ENCODE data around the gene DNAH2.
"Not testable (repeated sequence)": the region's sequence is repeated elsewhere in the genome, so short reads cannot be mapped to it uniquely, and the experiment has no call there.

DNAH2 gene

DNA sequence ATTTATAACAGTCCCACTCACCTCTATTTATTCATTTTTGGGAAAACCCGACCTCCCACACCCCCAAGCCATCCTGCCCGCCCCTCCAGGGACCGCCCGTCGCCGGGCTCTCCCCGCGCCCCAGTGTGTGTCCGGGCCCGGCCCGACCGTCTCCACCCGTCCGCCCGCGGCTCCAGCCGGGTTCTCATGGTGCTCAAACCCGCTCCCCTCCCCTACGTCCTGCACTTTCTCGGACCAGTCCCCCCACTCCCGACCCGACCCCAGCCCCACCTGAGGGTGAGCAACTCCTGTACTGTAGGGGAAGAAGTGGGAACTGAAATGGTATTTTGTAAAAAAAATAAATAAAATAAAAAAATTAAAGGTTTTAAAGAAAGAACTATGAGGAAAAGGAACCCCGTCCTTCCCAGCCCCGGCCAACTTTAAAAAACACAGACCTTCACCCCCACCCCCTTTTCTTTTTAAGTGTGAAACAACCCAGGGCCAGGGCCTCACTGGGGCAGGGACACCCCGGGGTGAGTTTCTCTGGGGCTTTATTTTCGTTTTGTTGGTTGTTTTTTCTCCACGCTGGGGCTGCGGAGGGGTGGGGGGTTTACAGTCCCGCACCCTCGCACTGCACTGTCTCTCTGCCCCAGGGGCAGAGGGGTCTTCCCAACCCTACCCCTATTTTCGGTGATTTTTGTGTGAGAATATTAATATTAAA lies 136.7 kb downstream of the DNAH2 start:
- no peak overlapping the region for H3K9ac ChIP-seq (ENCODE audit: low read depth, low read length)
- peaks cover 8% of the 10 kb centered on the region for H3K4me1 ChIP-seq (ENCODE audit: control insufficient read depth, insufficient read depth, low read length)
- peaks cover 7% of the 10 kb centered on the region for H3K36me3 ChIP-seq (ENCODE audit: control insufficient read depth, insufficient read depth, low read length)
- H3K4me3 ChIP-seq (ENCODE audit: low read depth, low read length), result peak overlapping the region; percentile 35
- no peaks in the 10 kb centered on the region for H3K9me3 ChIP-seq (ENCODE audit: control insufficient read depth, insufficient read depth, low read length)
- H3K27me3 ChIP-seq (ENCODE audit: control insufficient read depth, insufficient read depth, low read length), result peaks cover 52% of the 10 kb centered on the region

DNA sequence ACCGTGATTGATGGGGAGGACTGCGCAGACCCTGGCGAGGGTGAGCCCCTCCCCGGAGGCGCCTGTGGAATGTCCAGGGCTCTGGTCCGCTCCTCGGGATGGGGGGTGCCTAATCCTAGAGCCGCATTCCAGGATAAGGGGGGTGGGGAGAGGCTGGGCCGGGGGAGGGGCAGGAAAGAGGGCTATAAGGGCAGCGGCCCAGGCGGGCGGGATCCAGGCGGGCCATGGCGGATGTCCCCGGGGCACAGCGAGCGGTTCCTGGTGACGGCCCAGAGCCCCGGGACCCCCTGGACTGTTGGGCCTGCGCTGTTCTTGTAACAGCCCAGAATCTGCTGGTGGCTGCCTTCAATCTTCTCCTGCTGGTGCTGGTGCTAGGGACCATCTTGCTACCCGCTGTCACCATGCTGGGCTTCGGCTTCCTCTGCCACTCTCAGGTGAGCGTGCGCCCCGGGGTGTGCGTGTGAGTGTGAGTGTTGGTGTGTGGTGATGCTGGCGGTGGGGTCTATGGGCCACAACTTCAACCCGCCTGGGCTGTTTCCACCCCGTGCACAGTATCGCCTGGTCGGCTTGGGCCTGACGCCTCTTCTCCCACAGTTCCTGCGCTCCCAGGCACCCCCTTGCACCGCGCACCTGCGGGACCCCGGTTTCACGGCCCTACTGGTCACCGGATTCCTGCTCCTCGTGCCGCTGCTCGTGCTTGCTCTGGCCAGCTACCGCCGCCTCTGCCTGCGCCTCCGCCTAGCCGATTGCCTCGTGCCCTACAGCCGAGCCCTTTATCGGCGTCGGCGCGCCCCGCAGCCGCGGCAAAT lies 137.5 kb downstream of the DNAH2 start, which contains the start of gene TMEM88:
Gene TMEM88 (plus strand): TSS at position 216 of the 809 bp plus-strand sequence. CDS start 9 bp downstream, at position 225.
- peaks cover 52% of the 10 kb centered on the region for H3K27me3 ChIP-seq (ENCODE audit: control insufficient read depth, insufficient read depth, low read length)
- H3K9me3 ChIP-seq (ENCODE audit: control insufficient read depth, insufficient read depth, low read length), result no peaks in the 10 kb centered on the region
- peaks cover 7% of the 10 kb centered on the region for H3K36me3 ChIP-seq (ENCODE audit: control insufficient read depth, insufficient read depth, low read length)
- peak within 1 kb of the TSS; percentile 95 for H3K4me3 ChIP-seq (ENCODE audit: low read depth, low read length)
- peaks cover 8% of the 10 kb centered on the region for H3K4me1 ChIP-seq (ENCODE audit: control insufficient read depth, insufficient read depth, low read length)
- H3K9ac ChIP-seq (ENCODE audit: low read depth, low read length), result no peak within 1 kb of the TSS

DNA sequence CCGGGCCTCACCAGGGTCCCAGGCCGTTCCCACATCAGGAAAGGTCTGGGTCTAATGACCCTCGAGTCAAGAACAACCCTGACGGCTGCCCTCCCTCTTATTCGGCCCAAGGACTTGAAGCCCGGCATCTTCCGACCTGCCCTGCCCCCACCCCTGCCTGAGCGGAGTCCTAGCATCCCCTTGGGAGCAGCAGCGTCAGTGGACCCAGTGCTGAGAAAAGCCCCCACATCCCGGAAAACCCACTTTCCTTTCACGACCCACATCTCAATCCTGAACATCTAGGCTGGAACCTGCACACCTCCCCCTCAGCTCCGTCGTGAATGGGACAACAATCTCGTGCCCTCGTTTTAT lies 138.1 kb downstream of the DNAH2 start:
- peaks cover 8% of the 10 kb centered on the region for H3K4me1 ChIP-seq (ENCODE audit: control insufficient read depth, insufficient read depth, low read length)
- H3K9ac ChIP-seq (ENCODE audit: low read depth, low read length), result no peak overlapping the region
- peak overlapping the region; percentile 95 for H3K4me3 ChIP-seq (ENCODE audit: low read depth, low read length)
- no peaks in the 10 kb centered on the region for H3K9me3 ChIP-seq (ENCODE audit: control insufficient read depth, insufficient read depth, low read length)
- peaks cover 50% of the 10 kb centered on the region for H3K27me3 ChIP-seq (ENCODE audit: control insufficient read depth, insufficient read depth, low read length)
- H3K36me3 ChIP-seq (ENCODE audit: control insufficient read depth, insufficient read depth, low read length), result peaks cover 5% of the 10 kb centered on the region

DNA sequence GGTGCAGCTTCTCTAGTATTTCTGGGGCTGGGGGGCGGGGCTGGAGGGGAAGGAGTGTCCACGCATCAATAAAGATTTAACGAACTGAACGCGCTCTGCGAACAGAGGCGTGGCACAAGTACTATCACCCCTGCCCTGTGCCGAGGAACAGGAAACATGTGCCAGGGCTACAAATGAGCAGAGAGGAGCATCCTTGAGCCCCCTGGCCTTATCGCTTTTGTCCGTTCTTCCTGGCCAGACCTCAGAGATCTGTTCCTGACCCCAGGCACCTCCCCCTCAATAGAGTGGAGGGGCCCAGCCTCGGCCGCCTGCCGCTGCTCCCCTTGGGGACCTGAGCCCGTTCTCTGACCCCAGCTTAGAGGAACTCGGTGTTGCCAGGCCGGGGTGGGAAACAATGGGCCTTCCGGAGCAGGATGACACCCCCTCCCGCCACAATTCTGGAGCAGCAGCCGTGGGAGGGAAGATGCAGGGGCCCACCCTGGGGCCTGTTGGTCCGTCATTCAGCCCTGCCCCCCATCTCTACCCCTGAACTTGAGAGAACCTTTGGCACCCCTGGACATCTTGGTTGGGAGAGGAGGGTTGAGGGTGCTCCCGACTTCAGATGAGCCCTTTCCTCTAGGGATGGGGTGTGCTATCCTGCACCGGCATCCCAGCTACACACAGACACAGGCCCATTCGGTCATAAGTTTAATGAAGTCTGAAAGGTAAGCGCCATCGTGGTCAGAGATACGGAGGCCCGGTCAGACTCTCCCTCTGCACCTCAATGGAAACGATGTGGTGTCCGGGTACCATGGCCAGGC lies 138.7 kb downstream of the DNAH2 start:
- Histone ChIP-seq H3K27me3 (ENCODE audit: control insufficient read depth, insufficient read depth, low read length) (peaks cover 45% of the 10 kb centered on the region), H3K36me3 (ENCODE audit: control insufficient read depth, insufficient read depth, low read length) (peaks cover 2% of the 10 kb centered on the region), H3K4me3 (ENCODE audit: low read depth, low read length) (peak overlapping the region; percentile 95), H3K9ac (ENCODE audit: low read depth, low read length) (no peak overlapping the region), H3K4me1 (ENCODE audit: control insufficient read depth, insufficient read depth, low read length) (peaks cover 7% of the 10 kb centered on the region), H3K9me3 (ENCODE audit: control insufficient read depth, insufficient read depth, low read length) (no peaks in the 10 kb centered on the region)

DNA sequence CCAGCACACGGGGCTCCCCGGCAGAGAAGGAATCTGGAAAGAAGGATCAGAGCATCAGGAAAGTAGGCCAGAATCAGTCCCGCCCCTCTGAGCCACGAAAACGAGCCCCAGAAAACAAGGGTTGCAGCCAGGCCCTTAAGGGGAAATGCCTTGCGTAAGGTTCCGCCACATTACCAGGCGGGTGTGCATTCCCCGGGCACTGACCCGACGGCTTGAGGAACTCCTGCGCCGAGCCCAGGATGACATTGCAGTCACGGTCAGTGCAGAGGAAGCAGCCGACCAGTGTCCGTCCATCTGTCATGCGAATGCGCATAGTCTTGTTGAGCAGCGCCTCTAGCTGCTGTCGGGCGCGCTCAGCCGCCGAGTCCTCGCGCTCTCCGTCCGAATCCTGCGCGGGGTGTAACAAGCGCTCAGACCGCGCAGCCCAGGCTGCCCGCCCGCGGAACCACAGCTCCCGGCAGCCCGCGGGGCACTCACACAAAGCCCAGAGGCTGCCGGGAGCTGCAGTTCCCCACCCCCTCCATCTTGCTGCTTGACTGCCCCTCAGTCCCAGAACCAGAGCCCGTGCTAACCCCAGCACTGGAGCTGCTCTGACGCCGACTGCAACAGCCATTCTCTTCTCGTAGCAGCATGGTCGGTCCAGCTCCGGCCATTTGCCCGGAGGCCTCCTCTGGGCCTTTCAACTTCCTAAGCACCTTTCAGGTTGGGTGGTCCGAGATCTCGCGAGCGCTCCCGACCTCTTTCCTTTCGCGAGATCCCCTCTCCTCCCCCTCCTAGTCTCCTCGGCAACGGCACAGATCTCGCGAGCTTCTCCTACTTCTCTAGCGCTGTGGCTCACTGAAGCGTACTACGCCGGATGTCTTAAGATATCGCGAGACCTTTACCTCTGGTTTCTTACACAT lies 139.5 kb downstream of the DNAH2 start, which contains the start of gene NAA38:
Gene NAA38 (minus strand): TSS at position 749 of the 902 bp plus-strand sequence. CDS start 96 bp downstream, at position 653.
- peak within 1 kb of the TSS; percentile 98 for H3K9ac ChIP-seq (ENCODE audit: low read depth, low read length)
- no peaks in the 10 kb centered on the region for H3K9me3 ChIP-seq (ENCODE audit: control insufficient read depth, insufficient read depth, low read length)
- H3K4me1 ChIP-seq (ENCODE audit: control insufficient read depth, insufficient read depth, low read length), result peaks cover 6% of the 10 kb centered on the region
- H3K4me3 ChIP-seq (ENCODE audit: low read depth, low read length), result peak within 1 kb of the TSS; percentile 95
- H3K36me3 ChIP-seq (ENCODE audit: control insufficient read depth, insufficient read depth, low read length), result no peaks in the 10 kb centered on the region
- H3K27me3 ChIP-seq (ENCODE audit: control insufficient read depth, insufficient read depth, low read length), result peaks cover 40% of the 10 kb centered on the region

DNA sequence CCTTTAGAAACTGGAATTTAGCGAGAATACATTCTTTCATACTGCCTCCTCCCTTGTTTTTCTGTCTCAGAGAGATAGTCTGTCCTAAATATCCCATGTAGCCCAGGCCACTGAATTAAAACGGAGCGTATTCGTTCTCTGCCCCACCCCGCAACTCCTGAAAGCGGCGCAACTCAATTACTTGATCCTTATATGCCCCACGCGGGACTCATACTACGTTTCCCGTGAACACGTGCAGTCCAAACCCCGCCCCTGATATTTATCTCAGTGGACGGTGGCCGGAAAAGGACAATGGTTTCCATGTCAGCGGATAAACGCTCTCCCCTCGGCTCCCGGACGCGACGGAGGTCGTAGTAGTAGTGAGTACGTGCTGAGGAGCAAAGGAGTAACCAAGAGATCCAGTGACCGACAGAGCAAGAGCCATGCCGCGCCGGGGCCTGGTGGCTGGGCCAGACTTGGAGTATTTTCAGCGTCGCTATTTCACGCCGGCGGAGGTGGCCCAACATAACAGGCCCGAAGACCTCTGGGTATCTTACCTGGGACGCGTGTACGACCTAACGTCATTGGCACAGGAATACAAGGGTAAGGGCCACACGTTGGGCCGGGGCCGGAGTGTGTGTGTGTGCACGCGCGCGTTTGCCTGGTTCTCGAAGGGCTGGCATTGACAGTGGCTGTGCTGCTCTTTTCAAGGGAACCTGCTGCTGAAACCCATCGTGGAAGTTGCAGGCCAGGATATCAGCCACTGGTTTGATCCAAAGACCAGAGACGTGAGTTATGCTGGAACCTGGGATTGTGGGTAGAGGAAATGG lies 140.4 kb downstream of the DNAH2 start, which contains the start of gene CYB5D1:
Gene CYB5D1 (plus strand): TSS at position 291 of the 809 bp plus-strand sequence. CDS start 132 bp downstream, at position 423.
- peaks cover 6% of the 10 kb centered on the region for H3K4me1 ChIP-seq (ENCODE audit: control insufficient read depth, insufficient read depth, low read length)
- H3K36me3 ChIP-seq (ENCODE audit: control insufficient read depth, insufficient read depth, low read length), result no peaks in the 10 kb centered on the region
- H3K4me3 ChIP-seq (ENCODE audit: low read depth, low read length), result peak within 1 kb of the TSS; percentile 95
- H3K9ac ChIP-seq (ENCODE audit: low read depth, low read length), result peak within 1 kb of the TSS; percentile 98
- no peaks in the 10 kb centered on the region for H3K9me3 ChIP-seq (ENCODE audit: control insufficient read depth, insufficient read depth, low read length)
- peaks cover 32% of the 10 kb centered on the region for H3K27me3 ChIP-seq (ENCODE audit: control insufficient read depth, insufficient read depth, low read length)

DNA sequence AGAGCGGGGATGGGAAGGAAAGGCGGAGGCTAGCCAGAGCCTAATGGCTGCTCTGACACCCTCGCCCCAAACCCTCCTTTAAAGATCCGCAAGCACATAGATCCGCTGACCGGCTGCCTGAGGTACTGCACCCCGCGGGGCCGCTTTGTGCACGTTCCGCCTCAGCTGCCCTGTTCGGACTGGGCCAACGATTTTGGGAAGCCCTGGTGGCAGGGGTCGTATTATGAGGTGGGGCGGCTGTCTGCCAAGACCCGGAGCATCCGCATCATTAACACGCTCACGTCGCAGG lies 140.9 kb downstream of the DNAH2 start:
- Histone ChIP-seq H3K36me3 (ENCODE audit: control insufficient read depth, insufficient read depth, low read length) (no peaks in the 10 kb centered on the region), H3K4me1 (ENCODE audit: control insufficient read depth, insufficient read depth, low read length) (peaks cover 6% of the 10 kb centered on the region), H3K9me3 (ENCODE audit: control insufficient read depth, insufficient read depth, low read length) (no peaks in the 10 kb centered on the region), H3K4me3 (ENCODE audit: low read depth, low read length) (peak overlapping the region; percentile 95), H3K9ac (ENCODE audit: low read depth, low read length) (peak overlapping the region; percentile 0), H3K27me3 (ENCODE audit: control insufficient read depth, insufficient read depth, low read length) (peaks cover 28% of the 10 kb centered on the region)

DNA sequence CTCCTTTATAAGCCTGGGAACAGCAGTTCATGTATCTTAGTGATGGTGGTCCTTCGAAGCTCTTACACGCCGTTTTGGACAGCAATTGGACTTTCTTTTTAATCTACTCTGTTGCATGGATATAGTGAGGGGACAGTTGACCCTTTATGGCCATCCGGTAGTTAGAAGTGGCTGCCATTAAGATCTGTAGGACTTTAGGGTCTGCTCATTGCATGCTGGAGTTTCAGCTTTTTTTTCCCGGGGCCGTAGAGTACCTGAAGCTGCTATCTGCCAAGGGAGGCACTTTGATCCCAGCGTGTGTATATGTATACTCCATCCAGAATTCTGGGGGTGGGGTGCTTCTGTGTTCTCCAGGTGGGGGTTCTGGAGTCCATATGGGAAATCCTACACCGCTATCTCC lies 141.5 kb downstream of the DNAH2 start:
- Histone ChIP-seq H3K4me3 (ENCODE audit: low read depth, low read length) (peak overlapping the region; percentile 95), H3K36me3 (ENCODE audit: control insufficient read depth, insufficient read depth, low read length) (no peaks in the 10 kb centered on the region), H3K27me3 (ENCODE audit: control insufficient read depth, insufficient read depth, low read length) (peaks cover 25% of the 10 kb centered on the region), H3K9me3 (ENCODE audit: control insufficient read depth, insufficient read depth, low read length) (no peaks in the 10 kb centered on the region), H3K9ac (ENCODE audit: low read depth, low read length) (no peak overlapping the region), H3K4me1 (ENCODE audit: control insufficient read depth, insufficient read depth, low read length) (peaks cover 6% of the 10 kb centered on the region)

DNA sequence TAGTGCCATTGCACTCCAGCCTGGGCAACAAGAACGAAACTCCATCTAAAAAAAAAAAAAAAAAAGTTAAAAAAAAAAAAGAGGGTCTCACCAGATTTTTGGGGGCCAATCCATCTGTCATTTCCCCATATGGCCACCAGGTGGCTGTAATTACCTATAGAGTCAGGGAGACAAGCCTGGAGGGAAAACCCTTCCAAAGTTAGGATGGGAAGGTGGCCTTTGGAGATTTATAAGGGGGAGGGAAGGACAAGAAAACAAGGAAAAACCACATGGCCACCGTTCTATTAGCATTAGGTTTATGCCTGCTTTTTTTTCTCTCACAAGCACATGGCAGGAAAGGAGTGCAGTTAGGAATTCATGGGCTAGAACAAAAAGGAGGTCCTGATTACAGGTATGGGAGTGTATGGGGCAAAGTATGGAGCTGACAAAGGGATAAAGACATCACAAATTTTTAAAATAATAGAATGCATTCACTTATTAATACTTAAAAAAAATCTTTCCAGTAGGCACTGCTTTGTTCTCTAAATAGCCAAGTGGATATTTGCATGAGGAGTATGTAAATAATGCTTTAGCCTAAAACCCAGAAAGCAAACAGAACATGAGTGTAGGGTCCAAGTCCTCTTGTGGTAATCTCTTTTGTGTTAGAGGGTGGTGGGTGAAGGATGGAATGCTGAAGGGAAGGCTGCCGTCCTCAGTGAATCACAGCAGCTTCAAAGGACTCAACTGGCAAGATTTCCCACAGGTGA lies 145.3 kb downstream of the DNAH2 start:
- H3K9ac ChIP-seq (ENCODE audit: low read depth, low read length), result no peak overlapping the region
- no peaks in the 10 kb centered on the region for H3K27me3 ChIP-seq (ENCODE audit: control insufficient read depth, insufficient read depth, low read length)
- H3K9me3 ChIP-seq (ENCODE audit: control insufficient read depth, insufficient read depth, low read length), result no peaks in the 10 kb centered on the region
- H3K4me3 ChIP-seq (ENCODE audit: low read depth, low read length), result no peak overlapping the region
- no peaks in the 10 kb centered on the region for H3K36me3 ChIP-seq (ENCODE audit: control insufficient read depth, insufficient read depth, low read length)
- H3K4me1 ChIP-seq (ENCODE audit: control insufficient read depth, insufficient read depth, low read length), result peaks cover 4% of the 10 kb centered on the region

DNA sequence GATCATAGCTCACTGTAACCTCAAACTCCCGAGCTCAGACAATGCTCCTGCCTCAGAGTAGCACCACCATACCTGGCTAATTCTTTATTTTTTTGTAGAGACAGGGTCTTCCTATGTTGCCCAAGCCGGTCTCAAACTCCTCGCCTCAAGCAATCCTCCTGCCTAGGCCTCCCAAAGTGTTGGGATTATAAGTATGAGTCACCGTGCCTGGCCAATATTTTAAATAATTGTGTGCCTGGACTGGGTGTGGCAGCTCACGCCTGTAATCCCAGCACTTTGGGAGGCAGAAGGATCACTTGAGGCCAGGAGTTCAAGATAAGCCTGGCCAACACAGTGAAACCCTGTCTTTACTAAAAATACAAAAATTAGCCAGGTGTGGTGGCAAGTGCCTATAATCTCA lies 146.8 kb downstream of the DNAH2 start:
- not testable (repeated sequence) for H3K27me3 ChIP-seq (ENCODE audit: control insufficient read depth, insufficient read depth, low read length); H3K4me3 ChIP-seq (ENCODE audit: low read depth, low read length); H3K9ac ChIP-seq (ENCODE audit: low read depth, low read length); H3K9me3 ChIP-seq (ENCODE audit: control insufficient read depth, insufficient read depth, low read length); H3K4me1 ChIP-seq (ENCODE audit: control insufficient read depth, insufficient read depth, low read length); H3K36me3 ChIP-seq (ENCODE audit: control insufficient read depth, insufficient read depth, low read length)

Measured in iPS-15b (cell line).